ENCODE results near the gene EHBP1. TPM values are rescaled to one million over a fixed set of nuclear protein-coding genes. Genes with fewer than 3 reads are reported as not detected.

The EHBP1 gene
- total RNA-seq, 2 experiments from 2014 or later = 21.4 to 22.3 TPM

- peaks cover 71% of the 10 kb centered on the region for H3K4me1 Mint-ChIP-seq (ENCODE audit: low read depth)
- Histone ChIP-seq H3K9me3 (ENCODE audit: control insufficient read depth in 1 of 2, insufficient read depth in 1 of 2, low read length in 2 of 2) (peaks cover 0 to 80% of the 10 kb centered on the region in 2 experiments), H3K4me1 (ENCODE audit: insufficient read depth, low read length) (peaks cover 92% of the 10 kb centered on the region), H3K4me3 (ENCODE audit: low read length) (no peak overlapping the region), H3K27me3 (ENCODE audit: control insufficient read depth in 1 of 2, insufficient read depth in 2 of 2, low read length in 2 of 2) (peaks cover 83 to 93% of the 10 kb centered on the region in 2 experiments), H3K36me3 (ENCODE audit: insufficient read depth, low read length) (no peaks in the 10 kb centered on the region), H3K27ac (ENCODE audit: low read depth in 1 of 2, low read length in 2 of 2) (no peak overlapping the region)
- ChIA-PET CTCF (no interaction called here), POLR2A (no interaction called here)
- peaks cover 86% of the 10 kb centered on the region for H3K27me3 Mint-ChIP-seq
- ATAC-seq (ENCODE audit: poor library complexity) = no peak
- intact Hi-C loops (cut with DNase I, micrococcal nuclease) = no loop called here
- peak in 2 of 14 experiments; percentile 8 to 19 for DNase-seq
- no peak for TF ChIP-seq CTCF (IDR thresholded peaks at IDR 0.05)
- peaks cover 4% of the 10 kb centered on the region for H3K36me3 Mint-ChIP-seq (ENCODE audit: low read depth)
- H3K9me3 Mint-ChIP-seq = no peaks in the 10 kb centered on the region
- H3K27ac Mint-ChIP-seq = no peak overlapping the region
- peak overlapping the region; percentile 52 for H3K4me3 Mint-ChIP-seq
Observed at GRCh38 chr2:63053889-63054602, 348.5 kb downstream of the EHBP1 start.

- TF ChIP-seq CTCF (IDR thresholded peaks at IDR 0.05) = no peak
- peaks cover 64% of the 10 kb centered on the region for H3K4me1 Mint-ChIP-seq (ENCODE audit: low read depth)
- intact Hi-C loops (cut with DNase I, micrococcal nuclease) = no loop called here
- POLR2A ChIA-PET = no interaction called here
- Histone ChIP-seq H3K4me3 (ENCODE audit: low read length) (no peak overlapping the region), H3K36me3 (ENCODE audit: insufficient read depth, low read length) (no peaks in the 10 kb centered on the region), H3K4me1 (ENCODE audit: insufficient read depth, low read length) (peaks cover 91% of the 10 kb centered on the region), H3K27me3 (ENCODE audit: control insufficient read depth in 1 of 2, insufficient read depth in 2 of 2, low read length in 2 of 2) (peaks cover 82 to 91% of the 10 kb centered on the region in 2 experiments), H3K27ac (ENCODE audit: low read depth in 1 of 2, low read length in 2 of 2) (no peak overlapping the region), H3K9me3 (ENCODE audit: control insufficient read depth in 1 of 2, insufficient read depth in 1 of 2, low read length in 2 of 2) (peaks cover 0 to 82% of the 10 kb centered on the region in 2 experiments)
- no peaks in the 10 kb centered on the region for H3K9me3 Mint-ChIP-seq
- peaks cover 79% of the 10 kb centered on the region for H3K27me3 Mint-ChIP-seq
- no peak overlapping the region for H3K27ac Mint-ChIP-seq
- no peak overlapping the region for H3K4me3 Mint-ChIP-seq
- CTCF ChIA-PET = no interaction called here
- DNase-seq (no peak), ATAC-seq (ENCODE audit: poor library complexity) (no peak)
- H3K36me3 Mint-ChIP-seq (ENCODE audit: low read depth) = peaks cover 2% of the 10 kb centered on the region
Observed at GRCh38 chr2:63054841-63055225, 349.3 kb downstream of the EHBP1 start.

- Histone ChIP-seq H3K4me1 (ENCODE audit: insufficient read depth, low read length) (peaks cover 90% of the 10 kb centered on the region), H3K9me3 (ENCODE audit: control insufficient read depth in 1 of 2, insufficient read depth in 1 of 2, low read length in 2 of 2) (peaks cover 0 to 82% of the 10 kb centered on the region in 2 experiments), H3K27me3 (ENCODE audit: control insufficient read depth in 1 of 2, insufficient read depth in 2 of 2, low read length in 2 of 2) (peaks cover 84 to 92% of the 10 kb centered on the region in 2 experiments), H3K27ac (ENCODE audit: low read depth in 1 of 2, low read length in 2 of 2) (no peak overlapping the region), H3K4me3 (ENCODE audit: low read length) (no peak overlapping the region), H3K36me3 (ENCODE audit: insufficient read depth, low read length) (no peaks in the 10 kb centered on the region)
- DNase-seq = peak in 2 of 14 experiments; percentile 4 to 7
- H3K4me1 Mint-ChIP-seq (ENCODE audit: low read depth) = peaks cover 67% of the 10 kb centered on the region
- intact Hi-C loops (cut with DNase I, micrococcal nuclease) = no loop called here
- no peaks in the 10 kb centered on the region for H3K36me3 Mint-ChIP-seq (ENCODE audit: low read depth)
- H3K27me3 Mint-ChIP-seq = peaks cover 83% of the 10 kb centered on the region
- ChIA-PET POLR2A (no interaction called here), CTCF (no interaction called here)
- no peak for ATAC-seq (ENCODE audit: poor library complexity)
- no peaks in the 10 kb centered on the region for H3K9me3 Mint-ChIP-seq
- H3K27ac Mint-ChIP-seq = no peak overlapping the region
- no peak for TF ChIP-seq CTCF (IDR thresholded peaks at IDR 0.05)
- peak overlapping the region; percentile 66 for H3K4me3 Mint-ChIP-seq
Observed at GRCh38 chr2:63055226-63056106, 350.0 kb downstream of the EHBP1 start.

Measured in CD4-positive, alpha-beta T cell (primary cell).